ENCODE measurements around the gene IL36B. TPM values are rescaled to one million over a fixed set of nuclear protein-coding genes. Genes with fewer than 3 reads are reported as not detected.
A peak's percentile ranks its signal among the peaks of the same experiment; 100 is the strongest.

Gene IL36B
- total RNA-seq, 1 donor from 2014 or later: not detected

DNA sequence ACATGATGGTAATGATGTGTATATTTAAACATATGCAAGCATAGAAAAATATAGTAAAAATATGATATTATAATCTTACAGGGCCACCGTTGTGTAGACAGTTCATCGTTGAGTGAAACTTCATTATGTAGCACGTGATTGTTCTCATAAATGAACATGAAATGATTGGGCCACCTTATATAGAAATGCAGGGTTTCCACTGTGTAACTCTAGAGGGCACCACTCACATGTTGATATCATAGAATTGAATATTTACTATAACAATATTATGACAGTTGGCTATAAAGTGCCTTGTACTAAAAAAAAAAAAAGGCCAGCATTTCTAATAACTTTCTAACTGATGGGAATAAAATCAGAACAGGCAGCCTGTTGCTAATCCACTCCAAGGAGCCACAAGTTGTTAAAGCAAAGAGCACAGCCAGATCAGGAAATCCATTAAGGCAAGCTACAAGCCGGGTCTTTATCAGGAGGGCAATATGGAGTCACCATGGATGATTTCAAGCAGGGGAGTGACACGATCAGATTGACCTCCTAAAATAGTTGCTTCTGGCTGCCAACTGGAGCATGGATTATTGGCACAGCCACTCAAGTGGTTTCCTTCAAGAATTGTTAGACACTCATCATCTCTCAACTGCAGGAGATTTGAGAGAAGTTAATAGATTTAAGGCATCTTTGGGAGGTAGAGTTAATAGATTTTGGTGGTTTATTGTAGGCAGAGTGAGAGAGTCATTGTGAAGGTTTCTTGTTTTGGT lies 31.8 kb upstream of the IL36B start:
- Mint-ChIP-seq H3K4me1 (ENCODE audit: low read depth) (peaks cover 24% of the 10 kb centered on the region), H3K4me3 (no peak overlapping the region), H3K27me3 (ENCODE audit: insufficient read depth) (no peaks in the 10 kb centered on the region), H3K27ac (no peak overlapping the region), H3K9me3 (no peaks in the 10 kb centered on the region), H3K36me3 (ENCODE audit: low read depth) (no peaks in the 10 kb centered on the region)
- intact Hi-C loops (cut with micrococcal nuclease): loop anchor here (1.0 to 5.0 kb wide), 5 partner anchors 20 to 308 kb away; partner anchors contain the start of gene IL1RN
- no peak for DNase-seq (ENCODE audit: low spot score)

DNA sequence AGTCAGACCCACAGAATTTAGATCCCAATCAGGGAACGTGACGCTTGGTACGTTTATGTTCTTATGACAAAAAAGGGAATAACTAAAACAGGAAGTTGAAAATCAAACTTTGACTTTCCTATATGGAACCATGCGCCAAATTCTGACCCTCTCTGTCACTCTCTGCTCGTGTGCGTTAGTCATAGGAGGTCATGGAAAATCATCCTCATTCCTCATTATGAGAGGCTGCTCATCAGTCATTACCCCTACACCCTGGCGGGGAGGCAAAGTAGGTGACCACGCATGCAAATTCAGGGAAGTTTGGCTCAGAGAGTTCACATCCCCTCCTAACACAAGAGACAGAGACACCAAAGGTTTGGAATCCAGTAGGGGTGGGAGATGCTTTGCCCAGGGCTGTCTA lies 30.6 kb upstream of the IL36B start:
- Mint-ChIP-seq H3K4me3 (no peak overlapping the region), H3K4me1 (ENCODE audit: low read depth) (peaks cover 24% of the 10 kb centered on the region), H3K9me3 (no peaks in the 10 kb centered on the region), H3K27me3 (ENCODE audit: insufficient read depth) (no peaks in the 10 kb centered on the region), H3K27ac (peak overlapping the region; percentile 9), H3K36me3 (ENCODE audit: low read depth) (no peaks in the 10 kb centered on the region)
- intact Hi-C loops (cut with micrococcal nuclease): loop anchor here (5.0 kb wide), 1 partner anchor 309 kb away; no protein-coding TSS in a partner anchor
- no peak for DNase-seq (ENCODE audit: low spot score)

- Mint-ChIP-seq H3K9me3 (no peaks in the 10 kb centered on the region), H3K27ac (no peak overlapping the region), H3K36me3 (ENCODE audit: low read depth) (no peaks in the 10 kb centered on the region), H3K4me1 (ENCODE audit: low read depth) (peaks cover 24% of the 10 kb centered on the region), H3K27me3 (ENCODE audit: insufficient read depth) (no peaks in the 10 kb centered on the region), H3K4me3 (no peak overlapping the region)
- no peak for DNase-seq (ENCODE audit: low spot score)
- intact Hi-C loops (cut with micrococcal nuclease): loop anchor here (2.0 to 5.0 kb wide), 2 partner anchors 289 to 311 kb away; no protein-coding TSS in a partner anchor
Observed at GRCh38 chr2:113081488-113082210, 29.0 kb upstream of the IL36B start.

- Mint-ChIP-seq H3K27ac (no peak overlapping the region), H3K36me3 (ENCODE audit: low read depth) (no peaks in the 10 kb centered on the region)
- intact Hi-C loops (cut with micrococcal nuclease): loop anchor here (1.0 to 5.0 kb wide), 4 partner anchors 57 to 312 kb away; no protein-coding TSS in a partner anchor
Observed at GRCh38 chr2:113080134-113080533, 27.5 kb upstream of the IL36B start.

DNA sequence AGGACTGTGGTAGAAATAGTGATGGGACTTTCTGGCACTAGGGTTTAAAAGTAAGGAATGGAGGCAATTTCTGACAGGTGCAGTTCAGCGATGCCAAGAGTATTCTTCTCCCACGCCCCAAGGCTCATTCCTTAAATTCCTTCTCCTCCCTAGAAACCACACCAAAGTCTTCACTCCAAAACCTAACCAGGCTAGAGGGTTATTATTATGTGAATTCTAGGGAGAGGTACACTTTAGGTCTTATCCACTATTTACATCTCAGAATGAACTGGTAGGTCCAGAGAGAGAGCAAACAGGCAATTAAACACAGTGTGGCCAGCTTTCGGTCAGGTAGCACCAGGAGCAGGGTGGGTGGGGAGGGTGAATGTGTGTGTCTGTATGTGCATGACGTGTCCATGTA lies 26.5 kb upstream of the IL36B start:
- no peak for DNase-seq (ENCODE audit: low spot score)
- Mint-ChIP-seq H3K36me3 (ENCODE audit: low read depth) (no peaks in the 10 kb centered on the region), H3K27ac (no peak overlapping the region), H3K4me1 (ENCODE audit: low read depth) (peaks cover 8% of the 10 kb centered on the region), H3K4me3 (no peak overlapping the region), H3K27me3 (ENCODE audit: insufficient read depth) (peaks cover 2% of the 10 kb centered on the region), H3K9me3 (no peaks in the 10 kb centered on the region)
- intact Hi-C loops (cut with micrococcal nuclease): no loop called here

More at GRCh38 chr2:113080134-113080533, 27.5 kb upstream of the IL36B start:
- no peaks in the 10 kb centered on the region for H3K9me3 Mint-ChIP-seq
- peaks cover 2% of the 10 kb centered on the region for H3K27me3 Mint-ChIP-seq (ENCODE audit: insufficient read depth)
- no peak overlapping the region for H3K4me3 Mint-ChIP-seq
- DNase-seq (ENCODE audit: low spot score): peak; percentile 28
- peaks cover 17% of the 10 kb centered on the region for H3K4me1 Mint-ChIP-seq (ENCODE audit: low read depth)

GRCh38 chr2:113078350-113078839 lies 25.7 kb upstream of the IL36B start:
- H3K4me1 Mint-ChIP-seq (ENCODE audit: low read depth): peaks cover 4% of the 10 kb centered on the region
- H3K36me3 Mint-ChIP-seq (ENCODE audit: low read depth): no peaks in the 10 kb centered on the region
- H3K9me3 Mint-ChIP-seq: no peaks in the 10 kb centered on the region
- no peak overlapping the region for H3K4me3 Mint-ChIP-seq
- no peak for DNase-seq (ENCODE audit: low spot score)
- H3K27ac Mint-ChIP-seq: no peak overlapping the region
- peaks cover 4% of the 10 kb centered on the region for H3K27me3 Mint-ChIP-seq (ENCODE audit: insufficient read depth)
- intact Hi-C loops (cut with micrococcal nuclease): no loop called here

- no peaks in the 10 kb centered on the region for H3K9me3 Mint-ChIP-seq
- no peak overlapping the region for H3K27ac Mint-ChIP-seq
- peaks cover 4% of the 10 kb centered on the region for H3K27me3 Mint-ChIP-seq (ENCODE audit: insufficient read depth)
- no peak overlapping the region for H3K4me3 Mint-ChIP-seq
- DNase-seq (ENCODE audit: low spot score): no peak
- intact Hi-C loops (cut with micrococcal nuclease): no loop called here
- H3K36me3 Mint-ChIP-seq (ENCODE audit: low read depth): no peaks in the 10 kb centered on the region
- no peaks in the 10 kb centered on the region for H3K4me1 Mint-ChIP-seq (ENCODE audit: low read depth)
Observed at GRCh38 chr2:113077921-113078320, 25.3 kb upstream of the IL36B start.

GRCh38 chr2:113076954-113077669 lies 24.4 kb upstream of the IL36B start:
- H3K4me1 Mint-ChIP-seq (ENCODE audit: low read depth): no peaks in the 10 kb centered on the region
- intact Hi-C loops (cut with micrococcal nuclease): no loop called here
- H3K27me3 Mint-ChIP-seq (ENCODE audit: insufficient read depth): peaks cover 4% of the 10 kb centered on the region
- H3K36me3 Mint-ChIP-seq (ENCODE audit: low read depth): no peaks in the 10 kb centered on the region
- H3K9me3 Mint-ChIP-seq: no peaks in the 10 kb centered on the region
- H3K27ac Mint-ChIP-seq: no peak overlapping the region
- DNase-seq (ENCODE audit: low spot score): no peak
- no peak overlapping the region for H3K4me3 Mint-ChIP-seq

DNA sequence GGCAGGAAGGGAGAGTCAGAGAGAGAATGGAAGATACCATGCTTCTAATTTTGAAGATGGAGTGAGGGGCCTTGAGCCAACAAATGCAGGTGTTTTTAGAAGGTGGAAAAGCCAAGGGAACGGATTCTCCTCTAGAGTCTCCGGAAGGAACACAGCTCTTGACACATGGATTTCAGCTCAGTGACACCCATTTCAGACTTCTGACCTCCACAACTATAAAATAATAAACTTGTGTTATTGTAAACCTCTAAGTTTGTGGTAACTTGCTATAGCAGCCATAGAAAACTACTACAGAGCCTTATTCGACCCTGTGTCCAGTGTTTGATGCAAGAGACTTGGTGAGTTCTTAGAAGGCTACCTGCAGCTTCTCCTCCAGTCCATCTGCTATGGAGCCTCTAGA lies 22.9 kb upstream of the IL36B start:
- Mint-ChIP-seq H3K4me1 (ENCODE audit: low read depth) (no peaks in the 10 kb centered on the region), H3K27ac (no peak overlapping the region), H3K4me3 (no peak overlapping the region), H3K36me3 (ENCODE audit: low read depth) (no peaks in the 10 kb centered on the region), H3K27me3 (ENCODE audit: insufficient read depth) (peaks cover 4% of the 10 kb centered on the region), H3K9me3 (no peaks in the 10 kb centered on the region)
- intact Hi-C loops (cut with micrococcal nuclease): no loop called here
- DNase-seq (ENCODE audit: low spot score): no peak

- Mint-ChIP-seq H3K4me3 (no peak overlapping the region), H3K27ac (no peak overlapping the region), H3K4me1 (ENCODE audit: low read depth) (no peaks in the 10 kb centered on the region), H3K9me3 (no peaks in the 10 kb centered on the region), H3K27me3 (ENCODE audit: insufficient read depth) (peaks cover 4% of the 10 kb centered on the region), H3K36me3 (ENCODE audit: low read depth) (no peaks in the 10 kb centered on the region)
- DNase-seq (ENCODE audit: low spot score): no peak
- intact Hi-C loops (cut with micrococcal nuclease): no loop called here
Observed at GRCh38 chr2:113075030-113075429, 22.4 kb upstream of the IL36B start.

GRCh38 chr2:113073325-113073834 lies 20.7 kb upstream of the IL36B start:
- Mint-ChIP-seq H3K9me3 (no peaks in the 10 kb centered on the region), H3K4me3 (no peak overlapping the region), H3K27ac (no peak overlapping the region), H3K36me3 (ENCODE audit: low read depth) (peaks cover 1% of the 10 kb centered on the region), H3K4me1 (ENCODE audit: low read depth) (no peaks in the 10 kb centered on the region), H3K27me3 (ENCODE audit: insufficient read depth) (peaks cover 7% of the 10 kb centered on the region)
- intact Hi-C loops (cut with micrococcal nuclease): no loop called here
- no peak for DNase-seq (ENCODE audit: low spot score)

- Mint-ChIP-seq H3K4me3 (no peak overlapping the region), H3K27ac (no peak overlapping the region), H3K27me3 (ENCODE audit: insufficient read depth) (peaks cover 7% of the 10 kb centered on the region), H3K9me3 (no peaks in the 10 kb centered on the region), H3K36me3 (ENCODE audit: low read depth) (peaks cover 1% of the 10 kb centered on the region), H3K4me1 (ENCODE audit: low read depth) (no peaks in the 10 kb centered on the region)
- intact Hi-C loops (cut with micrococcal nuclease): no loop called here
- DNase-seq (ENCODE audit: low spot score): no peak
Observed at GRCh38 chr2:113072584-113072983, 19.9 kb upstream of the IL36B start.

Measured in activated T-helper 1 cell treated with anti-CD3 and anti-CD28 coated beads, Interleukin-12 subunit alpha, Interleukin-12 subunit beta, Interleukin-2, Interleukin-4 antibody, amounts not matched to agents 30 ng/mL and 10 ng/mL and 1 ng/mL, durations not matched to agents 14 hours and 24 hours and 36 hours (primary cell).